GM21825 (cell line): ENCODE measurements around the gene CCDC106.

Experiments used
- ATAC-seq: cut with Tn5 transposase; IDR thresholded peaks from one replicate; pipeline ENCODE4 v1.9.1; 2021; ENCODE audit warnings: mild to moderate bottlenecking, moderate library complexity; ENCODE audit not compliant: unreplicated experiment

CCDC106 gene

GRCh38 chr19:55647732-55648584 lies at the start of gene CCDC106:
Gene CCDC106 (plus strand): TSS chr19:55648212. CDS start chr19:55649047, 835 bp downstream.
- ATAC-seq = no peak

GRCh38 chr19:55598719-55599467 lies 49.1 kb upstream of the CCDC106 start:
- peak; percentile 45 for ATAC-seq

DNA sequence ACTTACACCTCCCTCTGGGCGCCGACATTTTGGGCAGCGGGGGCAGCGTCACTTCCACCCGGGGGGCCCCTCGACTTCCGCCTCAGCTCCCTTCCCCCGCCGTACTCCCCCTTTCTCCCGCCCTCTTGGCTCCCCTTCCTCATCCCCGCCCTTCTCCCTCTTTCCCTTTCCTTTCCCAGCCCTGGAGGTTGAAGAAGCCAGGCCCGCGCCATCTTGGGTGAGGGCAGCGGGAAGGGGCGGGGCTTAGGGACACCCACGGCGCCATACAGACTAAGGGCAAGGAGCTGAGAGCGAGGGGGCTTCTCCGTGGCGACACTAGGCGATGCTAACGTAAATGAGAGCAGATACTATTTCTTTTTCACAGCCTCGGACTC lies 48.6 kb upstream of the CCDC106 start, which contains the start of gene FIZ1:
FIZ1 (minus strand) TSS at position 50 of the 374 bp plus-strand sequence. CDS start 1,652 bp downstream, outside the sequence.
- ATAC-seq = peak; percentile 42

DNA sequence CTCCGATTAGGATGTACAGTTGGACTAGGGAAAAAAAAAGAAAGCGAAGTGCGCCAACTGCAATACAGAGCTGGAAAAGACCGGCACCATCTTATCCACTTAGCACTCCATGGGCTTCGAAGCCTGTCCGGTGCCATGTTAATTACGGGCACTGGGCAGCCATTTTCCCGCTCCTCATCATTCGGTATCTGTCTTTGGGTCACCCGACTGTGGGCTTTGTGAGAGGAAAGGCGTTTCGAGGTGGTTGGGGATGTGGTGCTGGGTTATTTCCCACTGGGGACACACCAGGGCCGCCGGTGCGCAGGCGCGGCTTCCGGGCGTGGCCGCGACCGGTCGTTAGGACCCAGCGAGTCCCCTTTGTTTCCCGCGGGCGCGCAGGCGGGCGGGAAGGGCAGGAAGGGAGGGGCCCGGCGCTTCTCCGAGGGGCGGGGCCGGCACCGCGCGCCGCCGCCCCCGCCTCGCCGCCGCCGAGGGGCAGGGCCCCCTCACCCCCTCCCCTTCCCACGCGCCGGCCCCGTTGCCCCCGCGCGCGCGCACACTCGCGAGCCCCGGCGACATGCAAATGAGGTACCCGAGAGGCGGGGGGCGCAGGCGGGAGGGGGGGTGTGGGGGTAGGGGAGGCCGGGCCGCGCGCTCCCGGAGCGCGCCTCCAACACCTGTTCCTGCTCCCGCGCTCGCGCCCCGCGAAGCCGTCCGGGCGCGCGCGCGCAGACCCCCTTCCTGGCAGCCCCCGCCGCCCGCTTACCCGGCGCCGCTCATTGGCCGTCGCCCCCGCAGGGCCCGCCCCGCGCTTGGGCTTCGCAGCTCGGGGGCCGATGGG lies 48.0 kb upstream of the CCDC106 start, which contains the start of gene ZNF524:
ZNF524 (plus strand) TSS at position 447 of the 820 bp plus-strand sequence. CDS start 1,825 bp downstream, outside the sequence.
- peak; percentile 29 for ATAC-seq

DNA sequence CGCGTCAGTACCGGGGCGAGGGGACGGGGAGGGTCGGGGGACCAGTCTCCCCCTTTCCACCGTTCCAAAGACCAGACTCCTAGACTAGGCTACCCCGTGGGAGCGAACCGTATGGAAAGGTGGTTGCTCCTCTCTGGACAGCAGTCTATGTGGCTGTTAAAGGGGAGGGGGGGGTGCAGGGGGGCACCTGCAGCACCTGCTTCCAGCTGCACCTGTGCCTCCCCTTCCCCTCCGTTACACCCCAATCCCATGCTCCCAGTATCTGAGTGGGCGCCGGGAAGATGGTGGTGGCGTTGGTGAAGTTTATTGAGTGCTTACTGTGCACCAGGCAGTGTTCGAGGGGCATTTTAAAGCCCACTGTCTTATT lies 47.4 kb upstream of the CCDC106 start:
- ATAC-seq = no peak

GRCh38 chr19:55601084-55601483 lies 46.9 kb upstream of the CCDC106 start:
- no peak for ATAC-seq

DNA sequence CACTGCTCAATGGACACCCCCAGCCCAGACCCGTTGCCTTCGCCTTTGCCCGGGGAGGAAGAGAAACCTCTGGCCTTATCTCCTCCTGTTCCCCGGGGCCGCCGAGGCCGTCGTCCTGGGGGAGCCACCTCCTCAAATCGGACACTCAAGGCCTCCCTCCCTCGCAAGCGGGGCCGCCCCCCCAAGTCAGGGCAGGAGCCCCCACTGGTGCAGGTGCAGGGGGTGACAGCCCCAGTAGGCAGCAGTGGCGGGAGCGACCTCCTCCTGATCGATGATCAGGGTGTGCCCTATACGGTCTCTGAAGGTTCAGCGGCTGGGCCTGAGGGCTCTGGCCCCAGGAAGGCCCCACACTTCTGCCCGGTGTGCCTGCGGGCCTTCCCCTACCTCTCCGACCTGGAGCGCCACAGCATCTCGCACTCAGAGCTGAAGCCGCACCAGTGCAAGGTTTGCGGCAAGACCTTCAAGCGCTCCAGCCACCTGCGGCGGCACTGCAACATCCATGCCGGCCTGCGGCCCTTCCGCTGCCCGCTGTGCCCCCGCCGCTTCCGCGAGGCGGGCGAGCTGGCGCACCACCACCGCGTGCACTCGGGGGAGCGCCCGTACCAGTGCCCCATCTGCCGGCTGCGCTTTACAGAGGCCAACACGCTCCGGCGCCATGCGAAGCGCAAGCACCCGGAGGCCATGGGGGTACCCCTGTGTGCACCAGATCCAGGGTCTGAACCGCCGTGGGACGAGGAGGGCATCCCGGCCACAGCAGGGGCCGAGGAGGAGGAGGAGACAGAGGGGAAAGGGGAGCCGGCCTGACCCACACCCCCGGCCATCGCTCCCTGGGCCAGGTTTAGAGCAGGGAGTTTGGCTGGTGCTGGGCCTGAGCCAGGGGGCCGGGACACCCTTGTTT lies 45.7 kb upstream of the CCDC106 start:
- no peak for ATAC-seq

- no peak for ATAC-seq
Observed at GRCh38 chr19:55603115-55603514, 44.9 kb upstream of the CCDC106 start.

DNA sequence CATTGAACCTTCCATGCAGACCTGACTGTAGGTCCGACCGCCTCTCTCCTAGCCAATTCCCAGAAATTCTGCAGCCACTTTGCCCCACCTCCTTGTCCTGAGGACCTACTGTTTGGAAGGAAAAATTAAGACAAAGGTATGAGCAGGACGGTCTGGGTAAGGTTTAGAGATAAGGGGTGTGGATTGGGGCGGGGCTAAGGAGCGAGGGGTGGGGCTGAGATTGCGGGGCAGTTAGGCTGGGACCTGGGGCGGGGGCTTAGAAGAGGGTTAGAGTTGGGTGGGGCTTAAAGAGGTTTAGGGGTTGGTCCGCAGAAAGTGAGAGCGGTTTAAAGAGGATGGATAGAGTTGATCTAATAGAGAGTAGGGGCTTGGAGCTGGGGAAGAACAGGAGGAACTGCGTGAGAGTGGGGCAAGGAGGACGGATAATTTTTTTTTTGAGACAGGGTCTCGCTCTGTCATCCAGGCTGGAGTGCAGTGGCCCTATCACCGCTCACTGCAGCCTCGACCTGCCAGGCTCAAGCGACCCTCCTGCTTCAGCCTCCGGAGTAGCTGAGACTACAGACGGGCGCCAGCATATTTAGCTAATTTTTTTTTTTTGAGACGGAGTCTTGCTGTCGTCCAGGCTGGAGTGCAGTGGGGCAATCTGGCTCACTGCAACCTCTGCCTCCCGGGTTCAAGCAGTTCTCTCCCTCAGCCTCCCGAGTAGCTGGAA lies 44.3 kb upstream of the CCDC106 start:
- ATAC-seq = no peak

DNA sequence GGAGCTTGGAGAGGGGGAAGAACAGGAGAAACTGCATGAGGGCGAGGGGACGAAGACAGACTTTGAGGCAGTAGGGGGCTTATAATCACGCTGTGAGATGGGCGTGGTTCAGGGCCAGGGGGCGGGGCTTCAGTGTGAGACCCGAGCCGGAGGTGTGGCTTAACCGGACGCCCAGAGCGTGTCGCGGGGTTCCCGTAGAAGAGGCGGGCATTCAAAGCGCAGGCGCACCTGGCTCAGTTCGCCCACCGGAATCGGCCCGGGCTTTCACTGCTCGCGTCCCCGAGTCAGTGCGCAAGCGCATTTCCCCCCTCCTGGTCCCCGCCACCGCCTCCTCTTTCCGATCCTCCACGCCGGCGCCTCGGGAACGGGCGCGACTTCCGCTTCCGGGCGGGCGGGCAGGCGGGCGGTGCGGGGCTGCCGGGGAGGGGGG lies 42.8 kb upstream of the CCDC106 start:
- ATAC-seq = peak; percentile 51

- ATAC-seq = peak; percentile 25
Observed at GRCh38 chr19:55605637-55606470, 42.2 kb upstream of the CCDC106 start, which contains the start of gene ZNF865. Gene ZNF865 (plus strand): TSS chr19:55605647. CDS start chr19:55613619, 7,972 bp downstream.

DNA sequence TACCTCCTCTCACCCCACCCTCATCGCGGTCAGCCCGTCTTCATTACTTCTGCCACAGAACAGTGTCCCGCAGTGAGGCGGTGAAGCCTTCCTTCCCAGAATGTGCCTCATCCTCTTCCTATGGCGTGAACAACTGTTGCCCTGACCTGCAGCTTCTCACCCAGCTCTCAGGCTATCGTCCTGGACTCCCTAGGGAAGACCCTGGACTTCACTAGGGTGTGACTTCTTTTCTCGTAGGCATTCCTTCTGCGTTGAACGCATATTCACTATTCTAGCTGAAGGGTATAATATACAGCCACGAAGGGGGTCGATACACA lies 41.6 kb upstream of the CCDC106 start:
- ATAC-seq = no peak

- no peak for ATAC-seq
Observed at GRCh38 chr19:55606817-55607216, 41.2 kb upstream of the CCDC106 start.

DNA sequence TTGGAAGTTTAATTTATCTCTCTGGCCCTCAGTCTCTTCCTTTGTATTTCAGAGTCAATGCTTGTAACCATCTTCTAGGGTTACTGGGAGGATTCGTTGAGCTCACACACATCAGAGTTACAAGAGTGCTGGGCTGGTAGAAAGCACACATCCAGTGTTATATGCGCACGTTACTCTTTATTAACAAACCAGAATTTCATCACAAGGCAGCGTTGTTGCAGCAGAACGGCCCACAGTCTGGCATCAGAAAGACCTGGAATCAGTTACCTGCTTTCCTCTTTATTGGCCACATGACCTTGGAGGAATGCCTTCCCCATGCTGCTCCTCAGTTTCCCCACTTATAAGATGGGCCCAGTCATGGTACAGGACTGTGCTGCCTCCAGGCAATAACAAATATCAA lies 38.7 kb upstream of the CCDC106 start:
- no peak for ATAC-seq

DNA sequence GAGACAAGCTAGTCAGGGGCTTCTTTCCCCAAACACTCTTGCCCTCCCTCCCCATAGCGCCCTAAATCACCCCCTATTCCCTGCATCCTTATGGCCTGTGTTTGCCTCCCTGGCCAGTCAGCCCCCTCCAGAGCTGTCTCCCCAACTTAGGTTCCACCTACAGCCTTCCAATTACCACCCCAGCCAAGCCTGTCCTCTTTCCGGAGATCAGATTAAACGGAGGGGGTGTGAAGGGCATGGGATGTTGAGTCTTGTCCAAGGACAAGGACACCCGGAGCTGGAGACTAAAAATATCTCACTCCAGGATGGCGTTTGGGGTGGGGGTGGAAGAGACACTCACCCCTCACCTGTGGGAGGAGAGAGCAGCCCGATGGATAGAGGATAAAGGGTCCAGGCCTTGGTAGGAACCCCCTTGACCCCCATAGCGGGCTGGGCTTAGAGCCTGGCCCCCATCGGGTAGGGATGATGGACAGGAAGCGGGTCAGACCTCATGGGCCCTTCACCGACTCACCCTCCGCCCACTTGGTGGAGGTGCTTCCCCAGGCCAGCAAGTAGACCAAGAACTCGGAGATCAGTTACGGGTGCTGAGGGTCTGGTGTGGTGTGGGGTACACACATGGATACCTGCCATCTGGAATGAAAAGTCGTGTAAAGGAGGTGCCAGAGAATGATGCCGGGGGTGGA lies 36.6 kb upstream of the CCDC106 start:
- no peak for ATAC-seq

GRCh38 chr19:55611983-55612645 lies 35.9 kb upstream of the CCDC106 start:
- no peak for ATAC-seq

- ATAC-seq = no peak
Observed at GRCh38 chr19:55613396-55613795, 34.6 kb upstream of the CCDC106 start.
